DND-41 (cell line): ENCODE data around the gene SALL4.

Source experiments
- CTCF ChIP-seq: IDR thresholded peaks from 2 replicates; pipeline ENCODE4 v1.5.1; 2012; ENCODE audit warnings: borderline replicate concordance, low read length, moderate library complexity, mild to moderate bottlenecking; ENCODE audit not compliant: poor library complexity, severe bottlenecking; ENCODE audit errors: extremely low read depth
- EZH2 ChIP-seq: IDR thresholded peaks from 3 replicates; pipeline ENCODE4 v1.6.1; 2012; ENCODE audit warnings: borderline replicate concordance, low read depth, mild to moderate bottlenecking, moderate library complexity, low read length, inconsistent platforms; ENCODE audit not compliant: severe bottlenecking

GRCh38 chr20:51791626-51792025 is 10.7 kb downstream of the SALL4 start:
- no peak for TF ChIP-seq EZH2
- TF ChIP-seq CTCF: no peak
